ENCODE results near the gene SPRY2.
A peak's percentile ranks its signal among the peaks of the same experiment; 100 is the strongest.

Gene SPRY2

DNA sequence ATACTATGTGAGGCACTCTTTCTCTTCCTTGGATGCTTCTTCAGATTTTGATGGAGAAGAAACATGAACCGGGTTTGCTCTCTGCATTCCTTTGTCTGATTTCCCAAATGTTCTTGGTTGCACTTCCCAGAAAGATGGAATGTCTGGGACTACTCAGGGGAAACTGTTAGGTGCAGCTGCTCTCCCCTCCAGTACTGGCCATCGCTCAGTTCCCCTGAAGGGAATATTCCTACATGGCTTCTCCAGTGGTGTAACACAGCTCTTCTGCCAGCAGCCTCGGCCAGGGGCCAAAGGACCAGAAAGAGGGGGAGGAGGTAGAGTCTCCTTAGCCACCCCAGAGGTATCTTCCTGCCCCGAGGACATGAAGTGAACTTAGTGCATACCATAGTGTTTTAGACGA is 33.5 kb upstream of the SPRY2 start:
- Histone ChIP-seq H2AFZ (ENCODE audit: low read length, unreplicated experiment) (no peak overlapping the region), H3K4me1 (ENCODE audit: control insufficient read depth, insufficient read depth, low read length, unreplicated experiment) (peaks cover 2% of the 10 kb centered on the region), H3K4me3 (ENCODE audit: low read depth, low read length) (no peak overlapping the region), H3K36me3 (ENCODE audit: insufficient read depth, low read length) (no peaks in the 10 kb centered on the region), H3K27ac (ENCODE audit: low read depth, low read length) (no peak overlapping the region), H3K79me2 (ENCODE audit: control insufficient read depth, insufficient read depth, low read length, unreplicated experiment) (no peaks in the 10 kb centered on the region), H3K27me3 (ENCODE audit: insufficient read depth, low read length) (no peaks in the 10 kb centered on the region)

GRCh38 chr13:80371840-80372509 is 31.0 kb upstream of the SPRY2 start:
- H2AFZ ChIP-seq (ENCODE audit: low read length, unreplicated experiment): no peak overlapping the region
- no peak overlapping the region for H3K27ac ChIP-seq (ENCODE audit: low read depth, low read length)
- no peaks in the 10 kb centered on the region for H3K79me2 ChIP-seq (ENCODE audit: control insufficient read depth, insufficient read depth, low read length, unreplicated experiment)
- no peaks in the 10 kb centered on the region for H3K36me3 ChIP-seq (ENCODE audit: insufficient read depth, low read length)
- H3K4me3 ChIP-seq (ENCODE audit: low read depth, low read length): no peak overlapping the region
- H3K27me3 ChIP-seq (ENCODE audit: insufficient read depth, low read length): no peaks in the 10 kb centered on the region
- no peaks in the 10 kb centered on the region for H3K4me1 ChIP-seq (ENCODE audit: control insufficient read depth, insufficient read depth, low read length, unreplicated experiment)

DNA sequence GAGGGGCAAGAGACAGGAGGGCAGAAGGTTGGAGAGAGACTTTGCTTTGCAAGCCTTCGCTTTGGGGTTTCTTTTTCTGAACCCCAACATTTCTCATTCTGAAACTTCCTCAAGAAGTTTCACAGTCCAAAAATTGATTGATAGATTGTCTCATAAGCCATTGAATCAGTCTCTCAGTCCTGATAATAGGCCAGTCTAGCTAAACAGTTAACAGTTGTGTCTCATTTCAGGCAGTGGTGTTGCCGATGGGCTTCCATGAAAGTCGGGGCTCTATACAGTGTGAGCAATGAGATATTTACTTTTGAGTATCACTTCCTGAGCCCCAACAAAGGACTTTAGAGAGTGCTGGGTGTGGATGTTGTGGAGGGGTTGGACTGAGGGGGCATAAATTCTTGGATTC is 26.5 kb upstream of the SPRY2 start:
- no peak overlapping the region for H3K27ac ChIP-seq (ENCODE audit: low read depth, low read length)
- no peaks in the 10 kb centered on the region for H3K79me2 ChIP-seq (ENCODE audit: control insufficient read depth, insufficient read depth, low read length, unreplicated experiment)
- no peaks in the 10 kb centered on the region for H3K27me3 ChIP-seq (ENCODE audit: insufficient read depth, low read length)
- H3K36me3 ChIP-seq (ENCODE audit: insufficient read depth, low read length): no peaks in the 10 kb centered on the region
- no peak overlapping the region for H3K4me3 ChIP-seq (ENCODE audit: low read depth, low read length)
- H2AFZ ChIP-seq (ENCODE audit: low read length, unreplicated experiment): no peak overlapping the region
- H3K4me1 ChIP-seq (ENCODE audit: control insufficient read depth, insufficient read depth, low read length, unreplicated experiment): peaks cover 4% of the 10 kb centered on the region

DNA sequence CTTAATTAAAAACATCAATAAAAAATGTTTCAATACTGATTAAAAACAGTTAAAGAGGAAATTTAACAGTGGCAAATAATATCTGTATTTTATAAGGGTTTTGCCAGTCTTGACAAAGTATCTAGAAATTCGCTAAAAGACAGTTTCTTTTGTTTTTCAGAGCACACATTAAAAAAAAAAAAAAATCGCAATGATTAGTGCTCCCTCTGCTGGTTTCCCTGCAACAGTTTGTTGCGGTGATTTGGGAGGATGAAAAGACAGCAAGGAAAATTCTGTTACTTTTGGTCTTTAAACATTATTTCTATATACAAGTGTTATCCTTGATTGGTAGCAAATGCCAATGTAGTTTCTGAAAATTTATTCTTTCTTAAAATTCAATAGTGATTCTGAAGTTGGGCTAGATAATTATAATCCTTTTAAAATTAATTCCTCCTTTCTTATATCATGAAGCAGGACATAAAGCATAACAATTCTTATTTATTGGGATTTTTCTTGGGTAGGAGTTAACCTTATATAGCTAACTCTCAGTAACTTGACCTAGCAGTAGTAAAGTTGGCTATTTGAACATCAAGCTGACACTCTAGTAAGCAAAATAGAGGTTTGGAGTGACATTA is 23.1 kb upstream of the SPRY2 start:
- no peak overlapping the region for H3K27ac ChIP-seq (ENCODE audit: low read depth, low read length)
- no peaks in the 10 kb centered on the region for H3K36me3 ChIP-seq (ENCODE audit: insufficient read depth, low read length)
- H3K79me2 ChIP-seq (ENCODE audit: control insufficient read depth, insufficient read depth, low read length, unreplicated experiment): no peaks in the 10 kb centered on the region
- H3K4me1 ChIP-seq (ENCODE audit: control insufficient read depth, insufficient read depth, low read length, unreplicated experiment): peaks cover 20% of the 10 kb centered on the region
- no peak overlapping the region for H2AFZ ChIP-seq (ENCODE audit: low read length, unreplicated experiment)
- H3K4me3 ChIP-seq (ENCODE audit: low read depth, low read length): peak overlapping the region; percentile 62
- H3K27me3 ChIP-seq (ENCODE audit: insufficient read depth, low read length): no peaks in the 10 kb centered on the region

DNA sequence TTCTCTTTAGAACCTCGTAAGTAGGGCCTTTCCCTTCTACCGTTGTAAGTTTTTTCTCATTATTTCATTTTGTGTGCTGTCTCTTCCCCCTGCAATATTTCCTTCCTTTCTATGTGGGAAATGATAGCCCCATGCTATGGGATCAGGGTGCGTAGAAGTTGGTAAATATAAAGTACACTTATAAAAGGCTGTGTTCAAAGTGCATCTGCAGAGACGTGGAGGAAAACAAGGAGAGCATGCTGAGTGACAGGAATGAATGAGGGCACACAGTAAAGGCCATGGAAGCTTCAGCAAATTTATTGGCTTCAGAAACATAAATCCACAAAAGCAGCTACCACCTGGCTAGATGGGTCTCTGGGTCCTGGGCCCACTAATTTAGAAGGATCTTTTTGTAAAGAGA is 21.6 kb upstream of the SPRY2 start:
- H2AFZ ChIP-seq (ENCODE audit: low read length, unreplicated experiment): no peak overlapping the region
- H3K27ac ChIP-seq (ENCODE audit: low read depth, low read length): no peak overlapping the region
- no peaks in the 10 kb centered on the region for H3K36me3 ChIP-seq (ENCODE audit: insufficient read depth, low read length)

GRCh38 chr13:80361883-80362327 is 21.0 kb upstream of the SPRY2 start:
- Histone ChIP-seq H3K36me3 (ENCODE audit: insufficient read depth, low read length) (no peaks in the 10 kb centered on the region), H3K79me2 (ENCODE audit: control insufficient read depth, insufficient read depth, low read length, unreplicated experiment) (no peaks in the 10 kb centered on the region), H3K27ac (ENCODE audit: low read depth, low read length) (no peak overlapping the region)

More for the DNA sequence above, 21.6 kb upstream of the SPRY2 start:
- Histone ChIP-seq H3K4me1 (ENCODE audit: control insufficient read depth, insufficient read depth, low read length, unreplicated experiment) (peaks cover 20% of the 10 kb centered on the region), H3K4me3 (ENCODE audit: low read depth, low read length) (no peak overlapping the region), H3K79me2 (ENCODE audit: control insufficient read depth, insufficient read depth, low read length, unreplicated experiment) (no peaks in the 10 kb centered on the region), H3K27me3 (ENCODE audit: insufficient read depth, low read length) (no peaks in the 10 kb centered on the region)

DNA sequence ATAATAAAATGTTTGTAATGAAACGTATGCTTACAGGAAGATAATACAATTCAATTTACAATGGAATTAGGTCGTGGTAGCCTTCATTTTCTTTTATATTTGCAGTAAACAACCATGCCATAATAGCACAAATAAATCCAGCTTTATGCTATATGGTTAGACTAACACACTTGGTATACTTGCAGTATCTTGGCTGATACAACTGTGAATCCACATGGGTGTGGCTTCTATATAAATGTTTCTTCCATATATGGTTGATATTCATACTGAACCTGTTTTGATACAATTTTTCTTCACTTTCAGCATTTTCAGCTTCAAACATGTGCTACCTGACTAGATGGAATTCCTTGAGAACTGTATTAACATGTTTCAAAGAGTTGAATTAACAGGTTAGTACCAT is 20.4 kb upstream of the SPRY2 start:
- Histone ChIP-seq H3K27me3 (ENCODE audit: insufficient read depth, low read length) (no peaks in the 10 kb centered on the region), H2AFZ (ENCODE audit: low read length, unreplicated experiment) (no peak overlapping the region), H3K36me3 (ENCODE audit: insufficient read depth, low read length) (no peaks in the 10 kb centered on the region), H3K27ac (ENCODE audit: low read depth, low read length) (no peak overlapping the region), H3K4me3 (ENCODE audit: low read depth, low read length) (no peak overlapping the region), H3K79me2 (ENCODE audit: control insufficient read depth, insufficient read depth, low read length, unreplicated experiment) (no peaks in the 10 kb centered on the region), H3K4me1 (ENCODE audit: control insufficient read depth, insufficient read depth, low read length, unreplicated experiment) (peaks cover 20% of the 10 kb centered on the region)

More at GRCh38 chr13:80361883-80362327, 21.0 kb upstream of the SPRY2 start:
- peaks cover 20% of the 10 kb centered on the region for H3K4me1 ChIP-seq (ENCODE audit: control insufficient read depth, insufficient read depth, low read length, unreplicated experiment)
- no peak overlapping the region for H3K4me3 ChIP-seq (ENCODE audit: low read depth, low read length)
- H2AFZ ChIP-seq (ENCODE audit: low read length, unreplicated experiment): no peak overlapping the region
- H3K27me3 ChIP-seq (ENCODE audit: insufficient read depth, low read length): no peaks in the 10 kb centered on the region

DNA sequence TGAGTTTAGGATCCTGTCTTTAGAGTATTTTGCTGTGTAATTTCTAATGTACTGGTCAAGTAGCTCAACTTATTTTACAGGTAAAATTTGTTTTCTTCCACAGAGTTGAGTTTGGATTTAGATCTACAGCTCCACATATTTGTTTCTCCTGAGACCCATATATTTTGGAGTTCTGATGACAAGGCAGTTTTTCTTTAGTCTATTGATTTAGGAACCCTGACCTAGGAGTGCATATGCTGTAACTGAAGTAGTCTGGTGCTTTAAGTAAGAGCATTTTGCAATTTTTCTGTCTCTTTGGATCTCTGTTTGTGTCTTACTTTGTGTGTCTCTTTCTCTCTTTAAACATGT is 19.5 kb upstream of the SPRY2 start:
- Histone ChIP-seq H3K4me1 (ENCODE audit: control insufficient read depth, insufficient read depth, low read length, unreplicated experiment) (peaks cover 20% of the 10 kb centered on the region), H3K79me2 (ENCODE audit: control insufficient read depth, insufficient read depth, low read length, unreplicated experiment) (no peaks in the 10 kb centered on the region), H3K4me3 (ENCODE audit: low read depth, low read length) (no peak overlapping the region), H2AFZ (ENCODE audit: low read length, unreplicated experiment) (peak overlapping the region; percentile 47), H3K36me3 (ENCODE audit: insufficient read depth, low read length) (no peaks in the 10 kb centered on the region), H3K27ac (ENCODE audit: low read depth, low read length) (no peak overlapping the region), H3K27me3 (ENCODE audit: insufficient read depth, low read length) (no peaks in the 10 kb centered on the region)

- peak overlapping the region; percentile 47 for H2AFZ ChIP-seq (ENCODE audit: low read length, unreplicated experiment)
- H3K36me3 ChIP-seq (ENCODE audit: insufficient read depth, low read length): no peaks in the 10 kb centered on the region
- H3K4me3 ChIP-seq (ENCODE audit: low read depth, low read length): no peak overlapping the region
- H3K79me2 ChIP-seq (ENCODE audit: control insufficient read depth, insufficient read depth, low read length, unreplicated experiment): no peaks in the 10 kb centered on the region
- peaks cover 20% of the 10 kb centered on the region for H3K4me1 ChIP-seq (ENCODE audit: control insufficient read depth, insufficient read depth, low read length, unreplicated experiment)
- H3K27me3 ChIP-seq (ENCODE audit: insufficient read depth, low read length): no peaks in the 10 kb centered on the region
- H3K27ac ChIP-seq (ENCODE audit: low read depth, low read length): no peak overlapping the region
Measured at GRCh38 chr13:80359778-80360452, 19.0 kb upstream of the SPRY2 start.

DNA sequence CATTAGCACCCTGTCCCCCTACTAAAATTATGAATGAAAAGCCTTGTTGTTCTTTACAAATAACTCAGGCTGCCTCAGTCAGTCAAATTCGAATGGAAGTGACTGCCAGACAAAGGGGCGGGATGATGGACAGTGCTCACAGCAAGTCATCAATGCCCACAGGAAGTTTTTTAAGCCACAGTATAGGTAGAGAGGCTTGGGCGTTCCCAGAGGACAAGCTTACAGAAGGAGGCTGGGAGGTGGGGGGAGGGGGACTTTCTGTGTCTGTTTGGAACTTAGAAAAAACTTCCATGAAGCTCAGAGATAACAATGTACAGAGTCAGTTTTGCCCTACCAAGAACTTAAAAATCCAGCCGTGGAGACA is 18.5 kb upstream of the SPRY2 start:
- Histone ChIP-seq H3K4me3 (ENCODE audit: low read depth, low read length) (no peak overlapping the region), H3K36me3 (ENCODE audit: insufficient read depth, low read length) (no peaks in the 10 kb centered on the region), H3K27me3 (ENCODE audit: insufficient read depth, low read length) (no peaks in the 10 kb centered on the region), H3K4me1 (ENCODE audit: control insufficient read depth, insufficient read depth, low read length, unreplicated experiment) (peaks cover 20% of the 10 kb centered on the region), H3K27ac (ENCODE audit: low read depth, low read length) (no peak overlapping the region), H2AFZ (ENCODE audit: low read length, unreplicated experiment) (no peak overlapping the region), H3K79me2 (ENCODE audit: control insufficient read depth, insufficient read depth, low read length, unreplicated experiment) (no peaks in the 10 kb centered on the region)
